Spleen (tissue), 11 donors: ENCODE data around the gene HOXD8. TPM values are rescaled to one million over a fixed set of nuclear protein-coding genes. Genes with fewer than 3 reads are reported as not detected.

ENCODE experiments used
- DNase-seq: peaks from one replicate; pipeline ENCODE4 v3.0.0-alpha.2; 2020
- H3K27ac ChIP-seq, 8 donors: fragments of 200-600 bp; sonication (generic) in 7 of 8; 1 replicate in 4 of 8; 2 replicates in 4 of 8; pipeline versions ENCODE4 v1.5.0 to v1.8.0; 2016 to 2021; ENCODE audit warnings: inconsistent platforms in 4 of 8, mild to moderate bottlenecking in 4 of 8, moderate library complexity in 1 of 8
- H3K27me3 ChIP-seq, 7 donors: fragments of 200-600 bp; sonication (generic) in 6 of 7; replicated peaks in 1 of 7; 1 replicate in 4 of 7; 2 replicates in 3 of 7; pipeline versions ENCODE4 v1.5.0 to v1.8.0; 2016 to 2021; ENCODE audit warnings: inconsistent platforms in 3 of 7, mild to moderate bottlenecking in 1 of 7
- H3K36me3 ChIP-seq, 6 donors: fragments of 200-600 bp; sonication (generic) in 5 of 6; 1 replicate in 4 of 6; 2 replicates in 2 of 6; pipeline versions ENCODE4 v1.5.0 to v1.8.0; 2016 to 2021; ENCODE audit warnings: inconsistent platforms in 2 of 6
- H3K4me1 ChIP-seq, 6 donors: fragments of 200-600 bp; sonication (generic) in 5 of 6; 1 replicate in 3 of 6; 2 replicates in 3 of 6; pipeline versions ENCODE4 v1.5.0 to v1.8.0; 2016 to 2021; ENCODE audit warnings: inconsistent platforms in 3 of 6
- H3K4me3 ChIP-seq, 8 donors: fragments of 200-600 bp; sonication (generic) in 7 of 8; 1 replicate in 4 of 8; 2 replicates in 4 of 8; pipeline versions ENCODE4 v1.5.0 to v1.8.0; 2016 to 2021; ENCODE audit warnings: inconsistent platforms in 4 of 8, mild to moderate bottlenecking in 4 of 8, moderate library complexity in 2 of 8
- H3K9me3 ChIP-seq, 8 donors: fragments of 200-600 bp; sonication (generic) in 7 of 8; 1 replicate in 4 of 8; 2 replicates in 4 of 8; pipeline versions ENCODE4 v1.5.0 to v1.8.0; 2016 to 2021; ENCODE audit warnings: inconsistent platforms in 4 of 8
- CTCF ChIP-seq, 11 experiments: fragments of 200-600 bp in 7 of 11; fragments of 450-650 bp in 4 of 11; sonication (generic) in 4 of 11; IDR thresholded peaks in 8 of 11; conservative IDR thresholded peaks in 3 of 11; 1 replicate in 7 of 11; 2 replicates in 4 of 11; pipeline versions ENCODE4 v1.4.0 to v1.8.0; 2016 to 2021; ENCODE audit warnings: antibody characterized with exemption in 11 of 11, inconsistent platforms in 4 of 11, mild to moderate bottlenecking in 1 of 11
- POLR2A ChIP-seq, 3 donors: fragments of 450-650 bp; IDR thresholded peaks; one replicate each; pipeline ENCODE4 v1.5.1; 2017; ENCODE audit warnings: antibody characterized with exemption in 3 of 3, mild to moderate bottlenecking in 1 of 3
- POLR2AphosphoS5 ChIP-seq, 3 donors: sonication (generic); formaldehyde crosslinking; IDR thresholded peaks; one replicate each; pipeline ENCODE4 v1.5.1; 2017; ENCODE audit warnings: antibody characterized with exemption in 3 of 3
- WGBS, 5 donors: extraction: QIAGEN DNeasy Blood & Tissue Kit in 3 of 5; methylation state at CpG; one replicate each; pipeline versions ENCODE4 v1.1.5 to v1.1.7; 2013 to 2018; 5-methylcytosine and 5-hydroxymethylcytosine counted together
- intact Hi-C: fragments of 100-400 bp; cut with DNase I; formaldehyde crosslinking; loops from one replicate; pipeline ENCODE4 v1.15.0; 2023; ENCODE audit warnings: low total_unique reads
- polyA plus RNA-seq, 3 donors: library from polyadenylated mRNA; stranded (reverse); fragments of 200-250 nt; gene quantifications; one replicate each; pipeline ENCODE4 v1.2.1, GENCODE V29; 2013
- total RNA-seq, 7 donors: library from RNA; depleted of rRNA in 3 of 7; stranded (reverse); fragments of >200 nt in 3 of 7; fragmentation: NEBNext Ultra II Directional in 4 of 7; extraction: Animal tissue kit (Norgen Biotek cat#: 25700) in 4 of 7; gene quantifications; one replicate each; pipeline versions ENCODE4 v1.1.0 to v1.2.1, GENCODE V29; 2016 to 2021
- donor health status: healthy with polysubstance abuse.
- donor health status: DM: no; HTN: no; CAD: no; lungs with moderate emphysema.
- donor health status: DM: no; HTN: no; CAD: no.
- donor health status: Bipolar disorder and iron deficiency.
- donor health status: healthy.
- donor health status: DM: no; HTN: no; CAD: no.
- donor health status: DM: yes; HTN: yes; CAD: no.

The HOXD8 gene
- total and polyA plus RNA-seq, 10 donors, result 4.7 to 27.0 (median 15.8) TPM

DNA sequence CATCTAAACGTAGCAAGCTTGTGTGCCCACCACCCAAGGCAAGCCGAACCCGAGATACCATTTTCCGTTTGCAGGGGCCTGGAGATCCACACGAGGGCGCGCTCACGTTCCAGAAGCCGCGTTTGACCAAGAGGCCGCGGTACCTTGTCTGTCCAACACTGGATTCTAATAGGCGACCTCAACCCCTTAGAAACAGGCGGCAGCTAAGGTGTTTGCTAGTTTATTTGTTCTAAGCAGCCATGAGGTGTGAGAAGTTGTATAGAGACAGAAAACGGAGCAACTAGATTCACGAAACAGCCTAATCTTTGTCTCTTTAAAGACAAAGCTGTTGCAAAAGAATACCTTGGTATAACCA is 18.2 kb upstream of the HOXD8 start:
- no peak for DNase-seq
- Histone ChIP-seq H3K27ac (no peak overlapping the region), H3K36me3 (no peaks in the 10 kb centered on the region), H3K27me3 (peaks cover 20 to 100% (median 97%) of the 10 kb centered on the region in 7 donors), H3K4me1 (peaks cover 10 to 43% (median 25%) of the 10 kb centered on the region in 6 donors), H3K9me3 (peaks cover 0 to 5% (median 0%) of the 10 kb centered on the region in 8 donors), H3K4me3 (no peak overlapping the region)
- WGBS, 5 donors, result 3 to 4% (median 3%) methylated on average over 16 of the region's 16 CpGs
- TF ChIP-seq POLR2AphosphoS5 (IDR thresholded peaks at IDR 0.05) (peak in 2 of 3 donors; percentile 30 to 38), POLR2A (IDR thresholded peaks at IDR 0.05) (no peak), CTCF (IDR thresholded peaks at IDR 0.05 in 8 of 11, conservative IDR thresholded peaks at IDR 0.05 in 3 of 11) (peak in 7 of 11 experiments; percentile 33 to 52 (median 40))
- intact Hi-C loops, result loop anchor here (10.0 kb wide), 1 partner anchor 704 kb away; no protein-coding TSS in a partner anchor

DNA sequence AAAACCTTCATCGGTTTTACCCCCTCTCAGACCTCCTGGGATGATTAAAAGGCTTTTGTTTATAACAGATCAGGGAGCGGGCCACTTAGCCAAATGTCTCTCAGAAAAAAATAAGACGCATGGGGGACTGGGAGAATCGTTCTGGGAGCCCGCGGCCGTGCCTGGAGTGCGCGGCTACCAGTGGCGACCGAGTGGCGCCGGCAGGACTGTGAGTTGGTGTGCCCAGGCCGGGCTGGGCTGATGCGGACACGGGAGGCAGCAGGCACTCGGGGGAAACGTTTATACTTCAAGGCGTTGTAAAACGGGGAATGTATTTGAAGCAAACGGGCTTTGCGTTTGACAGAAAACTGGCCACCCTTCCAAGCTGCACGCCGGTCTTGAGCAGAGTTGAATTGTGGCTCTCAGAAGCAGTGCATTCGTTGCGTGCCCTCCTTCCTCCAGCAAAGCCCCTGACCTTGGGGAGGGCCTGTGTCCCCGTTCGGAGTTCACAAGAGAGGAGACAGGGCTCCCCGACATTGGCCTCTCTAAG is 17.6 kb upstream of the HOXD8 start:
- TF ChIP-seq CTCF (IDR thresholded peaks at IDR 0.05 in 8 of 11, conservative IDR thresholded peaks at IDR 0.05 in 3 of 11), result no peak
- no peak for TF ChIP-seq POLR2AphosphoS5 (IDR thresholded peaks at IDR 0.05)
- no peak for TF ChIP-seq POLR2A (IDR thresholded peaks at IDR 0.05)
- WGBS, 5 donors, result 4 to 11% (median 7%) methylated on average over 29 of the region's 29 CpGs
- intact Hi-C loops, result loop anchor here (10.0 kb wide), 1 partner anchor 703 kb away; no protein-coding TSS in a partner anchor
- H3K4me3 ChIP-seq, result no peak overlapping the region
- peaks cover 3 to 43% (median 18%) of the 10 kb centered on the region in 6 donors for H3K4me1 ChIP-seq
- peaks cover 0 to 9% (median 0%) of the 10 kb centered on the region in 8 donors for H3K9me3 ChIP-seq
- DNase-seq, result no peak
- peaks cover 21 to 100% (median 97%) of the 10 kb centered on the region in 7 donors for H3K27me3 ChIP-seq
- H3K27ac ChIP-seq, result no peak overlapping the region
- no peaks in the 10 kb centered on the region for H3K36me3 ChIP-seq

GRCh38 chr2:176112375-176113302 is 16.9 kb upstream of the HOXD8 start:
- no peak overlapping the region for H3K4me3 ChIP-seq
- 9 to 28% (median 11%) methylated on average over 19 to 40 of the region's 40 CpGs for WGBS, 5 donors
- peaks cover 26 to 100% (median 100%) of the 10 kb centered on the region in 7 donors for H3K27me3 ChIP-seq
- no peak for TF ChIP-seq CTCF (IDR thresholded peaks at IDR 0.05 in 8 of 11, conservative IDR thresholded peaks at IDR 0.05 in 3 of 11)
- no peak for TF ChIP-seq POLR2AphosphoS5 (IDR thresholded peaks at IDR 0.05)
- no peak for TF ChIP-seq POLR2A (IDR thresholded peaks at IDR 0.05)
- intact Hi-C loops, result loop anchor here (10.0 kb wide), 1 partner anchor 702 kb away; no protein-coding TSS in a partner anchor
- H3K4me1 ChIP-seq, result peaks cover 0 to 37% (median 14%) of the 10 kb centered on the region in 6 donors
- no peaks in the 10 kb centered on the region for H3K36me3 ChIP-seq
- H3K27ac ChIP-seq, result no peak overlapping the region
- peaks cover 0 to 11% (median 0%) of the 10 kb centered on the region in 8 donors for H3K9me3 ChIP-seq
- DNase-seq, result no peak
